ENCODE data around the gene SPTA1.

SPTA1 gene

DNA sequence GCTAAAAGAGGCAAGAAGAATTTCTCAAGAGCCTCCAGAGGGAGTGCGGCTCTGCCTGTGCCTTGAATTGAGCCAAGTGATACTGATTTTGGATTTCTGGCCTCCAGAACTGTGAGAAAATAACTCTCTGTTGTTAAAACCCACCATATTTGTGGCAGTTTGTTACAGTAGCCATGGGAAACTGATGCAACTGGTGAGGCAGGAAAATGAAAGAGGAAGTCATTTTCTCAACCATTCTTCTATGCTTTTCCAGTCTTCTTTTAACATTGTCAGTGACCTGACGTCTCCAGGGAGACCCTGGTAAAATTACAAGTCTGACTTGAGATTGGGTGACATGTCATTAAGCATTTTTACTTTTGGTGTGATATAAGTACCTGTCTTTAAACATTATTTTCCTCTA lies 121.9 kb downstream of the SPTA1 start:
- DNase-seq = no peak

DNA sequence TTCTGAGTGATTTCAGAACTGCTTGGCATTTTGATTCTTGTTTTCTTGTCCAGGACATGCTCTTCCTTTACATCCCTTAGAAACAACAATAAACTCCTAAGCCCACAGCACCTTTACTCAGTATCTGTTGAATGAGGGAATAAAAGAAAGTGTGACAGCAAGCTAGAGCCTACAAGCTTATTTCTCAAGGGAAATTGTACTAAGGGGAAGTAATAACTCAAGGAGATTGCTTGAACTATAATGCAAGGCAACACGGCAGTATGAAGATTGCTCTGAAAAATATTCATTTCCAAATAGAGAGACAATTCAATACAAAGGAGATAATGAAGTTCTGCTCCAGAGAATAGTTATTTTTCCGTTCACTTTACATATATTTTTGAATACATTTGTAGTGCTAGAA lies 122.7 kb downstream of the SPTA1 start:
- no peak for DNase-seq
